OCI-LY1 (cell line): Measurements from ENCODE around the gene ATP11C.

ENCODE experiments used
- CTCF ChIP-seq: fragments of 200-600 bp; sonication (generic), shearing (Covaris generic); IDR thresholded peaks from 2 replicates; pipeline ENCODE4 v1.5.1; 2017; ENCODE audit warnings: mild to moderate bottlenecking, antibody characterized with exemption, low read length, moderate library complexity, mixed read lengths
- EZH2 ChIP-seq: fragments of 200-600 bp; sonication (generic), shearing (Covaris generic); IDR thresholded peaks from 2 replicates; pipeline ENCODE4 v1.8.0; 2017; ENCODE audit warnings: borderline replicate concordance, mixed run types, mild to moderate bottlenecking, antibody characterized with exemption, low read length, moderate library complexity, mixed read lengths

GRCh38 chrX:139914421-139914820 lies 18.4 kb downstream of the ATP11C start:
- TF ChIP-seq CTCF (no peak), EZH2 (no peak)
